ENCODE results near the gene STK11IP. TPM values are rescaled to one million over a fixed set of nuclear protein-coding genes. Genes with fewer than 3 reads are reported as not detected.
A peak's percentile ranks its signal among the peaks of the same experiment; 100 is the strongest.

Gene STK11IP
- total RNA-seq, 2 donors from 2014 or later, result 28.5 to 53.0 TPM

- Mint-ChIP-seq H3K27ac (no peak overlapping the region), H3K36me3 (no peaks in the 10 kb centered on the region), H3K9me3 (no peaks in the 10 kb centered on the region)
- DNase-seq (ENCODE audit: low spot score in 2 of 2), result no peak
- ATAC-seq, result no peak
These were observed 24.5 kb upstream of the STK11IP start for GRCh38 chr2:219573166-219573565.

- no peak for ATAC-seq
- Mint-ChIP-seq H3K36me3 (no peaks in the 10 kb centered on the region), H3K9me3 (no peaks in the 10 kb centered on the region), H3K27ac (no peak overlapping the region)
- no peak for DNase-seq (ENCODE audit: low spot score in 2 of 2)
These were observed 23.0 kb upstream of the STK11IP start for GRCh38 chr2:219574484-219575311.

GRCh38 chr2:219575566-219576504 lies 21.8 kb upstream of the STK11IP start:
- H3K27ac Mint-ChIP-seq, result no peak overlapping the region
- ATAC-seq (no peak), DNase-seq (ENCODE audit: low spot score in 2 of 2) (no peak)
- no peaks in the 10 kb centered on the region for H3K9me3 Mint-ChIP-seq
- H3K36me3 Mint-ChIP-seq, result no peaks in the 10 kb centered on the region

- DNase-seq (ENCODE audit: low spot score in 2 of 2) (no peak), ATAC-seq (no peak)
- Mint-ChIP-seq H3K27ac (no peak overlapping the region), H3K36me3 (no peaks in the 10 kb centered on the region), H3K9me3 (no peaks in the 10 kb centered on the region)
These were observed 20.9 kb upstream of the STK11IP start for GRCh38 chr2:219576505-219577388.

GRCh38 chr2:219578811-219579613 lies 18.6 kb upstream of the STK11IP start:
- H3K27ac Mint-ChIP-seq, result no peak overlapping the region
- ATAC-seq, result no peak
- H3K9me3 Mint-ChIP-seq, result no peaks in the 10 kb centered on the region
- no peaks in the 10 kb centered on the region for H3K36me3 Mint-ChIP-seq
- no peak for DNase-seq (ENCODE audit: low spot score in 2 of 2)

GRCh38 chr2:219581346-219581745 lies 16.3 kb upstream of the STK11IP start:
- ATAC-seq (no peak), DNase-seq (ENCODE audit: low spot score in 2 of 2) (no peak)
- H3K36me3 Mint-ChIP-seq, result no peaks in the 10 kb centered on the region
- H3K27ac Mint-ChIP-seq, result no peak overlapping the region
- H3K9me3 Mint-ChIP-seq, result no peaks in the 10 kb centered on the region

- DNase-seq (ENCODE audit: low spot score in 2 of 2), result no peak
- ATAC-seq, result no peak
- Mint-ChIP-seq H3K27ac (no peak overlapping the region), H3K36me3 (no peaks in the 10 kb centered on the region), H3K9me3 (no peaks in the 10 kb centered on the region)
These were observed 6.6 kb upstream of the STK11IP start for GRCh38 chr2:219591091-219591490.

- Mint-ChIP-seq H3K36me3 (no peaks in the 10 kb centered on the region), H3K27ac (no peak overlapping the region), H3K9me3 (no peaks in the 10 kb centered on the region)
- no peak for ATAC-seq
- no peak for DNase-seq (ENCODE audit: low spot score in 2 of 2)
These were observed 4.9 kb upstream of the STK11IP start for GRCh38 chr2:219592736-219593135.

GRCh38 chr2:219593154-219593553 lies 4.5 kb upstream of the STK11IP start:
- ATAC-seq (no peak), DNase-seq (ENCODE audit: low spot score in 2 of 2) (no peak)
- no peak overlapping the region for H3K27ac Mint-ChIP-seq
- no peaks in the 10 kb centered on the region for H3K9me3 Mint-ChIP-seq
- H3K36me3 Mint-ChIP-seq, result no peaks in the 10 kb centered on the region

GRCh38 chr2:219595256-219595655 lies 2.4 kb upstream of the STK11IP start:
- H3K36me3 Mint-ChIP-seq, result no peaks in the 10 kb centered on the region
- ATAC-seq (no peak), DNase-seq (ENCODE audit: low spot score in 2 of 2) (no peak)
- H3K27ac Mint-ChIP-seq, result no peak overlapping the region
- no peaks in the 10 kb centered on the region for H3K9me3 Mint-ChIP-seq

- no peaks in the 10 kb centered on the region for H3K9me3 Mint-ChIP-seq
- H3K36me3 Mint-ChIP-seq, result no peaks in the 10 kb centered on the region
- ATAC-seq, result no peak
- no peak for DNase-seq (ENCODE audit: low spot score in 2 of 2)
- H3K27ac Mint-ChIP-seq, result peak overlapping the region; percentile 91 to 98
These were observed 604 bp upstream of the STK11IP start for GRCh38 chr2:219596954-219597551.

- ATAC-seq, result no peak
- Mint-ChIP-seq H3K27ac (peak overlapping the region; percentile 91 to 98), H3K36me3 (no peaks in the 10 kb centered on the region), H3K9me3 (no peaks in the 10 kb centered on the region)
- DNase-seq (ENCODE audit: low spot score in 2 of 2), result no peak
These were observed 836 bp downstream of the STK11IP start for GRCh38 chr2:219598308-219599078.

- Mint-ChIP-seq H3K9me3 (no peaks in the 10 kb centered on the region), H3K27ac (peak overlapping the region in 1 of 2 donors; percentile 77), H3K36me3 (no peaks in the 10 kb centered on the region)
- no peak for ATAC-seq
- DNase-seq (ENCODE audit: low spot score in 2 of 2), result no peak
These were observed 6.1 kb downstream of the STK11IP start for GRCh38 chr2:219603771-219604170.

GRCh38 chr2:219605607-219605954 lies 7.9 kb downstream of the STK11IP start:
- Mint-ChIP-seq H3K27ac (no peak overlapping the region), H3K9me3 (no peaks in the 10 kb centered on the region)

GRCh38 chr2:219607931-219608330 lies 10.3 kb downstream of the STK11IP start:
- no peak overlapping the region for H3K27ac Mint-ChIP-seq
- H3K9me3 Mint-ChIP-seq, result no peaks in the 10 kb centered on the region
- ATAC-seq, result no peak
- no peak for DNase-seq (ENCODE audit: low spot score in 2 of 2)
- H3K36me3 Mint-ChIP-seq, result peaks cover 0 to 5% of the 10 kb centered on the region in 2 donors

More at GRCh38 chr2:219605607-219605954, 7.9 kb downstream of the STK11IP start:
- no peaks in the 10 kb centered on the region for H3K36me3 Mint-ChIP-seq
- no peak for DNase-seq (ENCODE audit: low spot score in 2 of 2)
- ATAC-seq, result no peak

All from activated naive CD4-positive, alpha-beta T cell treated with anti-CD3 and anti-CD28 coated beads, Interleukin-2, amount 50 U/mL, for 72 hours (primary cell).